GM12892 (cell line): ENCODE measurements around the gene OR7A5.

Experiments
- POLR2A ChIP-seq: IDR thresholded peaks from 2 replicates; pipeline ENCODE4 v1.6.1; 2011; ENCODE audit warnings: low read depth, low read length, control low read depth
- POLR2AphosphoS5 ChIP-seq: IDR thresholded peaks from 2 replicates; pipeline ENCODE4 v1.6.1; 2011; ENCODE audit warnings: low read depth, low read length, control low read depth

- TF ChIP-seq POLR2A = no peak
- no peak for TF ChIP-seq POLR2AphosphoS5
Observed at GRCh38 chr19:14840206-14840605, 5.2 kb upstream of the OR7A5 start.
